HG03565 (cell line): ENCODE data around the gene CATSPERD.
"Not testable (repeated sequence)": the region's sequence is repeated elsewhere in the genome, so short reads cannot be mapped to it uniquely, and the experiment has no call there.

Experiments
- ATAC-seq: cut with Tn5 transposase; IDR thresholded peaks from one replicate; pipeline ENCODE4 v1.9.1; 2021; ENCODE audit warnings: mild to moderate bottlenecking, moderate library complexity; ENCODE audit not compliant: unreplicated experiment

CATSPERD gene

GRCh38 chr19:5727453-5728050 is 7.1 kb downstream of the CATSPERD start:
- no peak for ATAC-seq

GRCh38 chr19:5733172-5733571 is 12.7 kb downstream of the CATSPERD start:
- not testable (repeated sequence) for ATAC-seq

DNA sequence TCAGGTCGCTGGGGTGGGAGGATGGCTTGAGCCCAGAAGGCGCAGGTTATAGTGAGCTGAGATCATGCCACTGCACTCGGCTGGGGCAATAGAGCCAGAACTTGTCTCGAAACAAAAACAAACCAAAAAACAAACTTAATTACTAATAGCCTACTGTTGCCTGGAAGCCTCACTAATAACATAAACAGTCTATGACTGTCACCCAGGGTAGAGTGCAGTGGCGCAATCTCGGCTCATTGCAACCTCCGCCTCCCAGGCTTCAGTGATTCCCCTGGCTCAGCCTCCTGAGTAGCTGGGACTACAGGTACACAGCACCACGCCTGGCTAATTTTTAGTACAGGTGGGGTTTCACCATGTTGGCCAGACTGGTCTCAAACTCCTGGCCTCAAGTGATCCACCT is 18.0 kb downstream of the CATSPERD start:
- ATAC-seq: no peak

GRCh38 chr19:5742051-5742450 is 21.6 kb downstream of the CATSPERD start:
- ATAC-seq: no peak

DNA sequence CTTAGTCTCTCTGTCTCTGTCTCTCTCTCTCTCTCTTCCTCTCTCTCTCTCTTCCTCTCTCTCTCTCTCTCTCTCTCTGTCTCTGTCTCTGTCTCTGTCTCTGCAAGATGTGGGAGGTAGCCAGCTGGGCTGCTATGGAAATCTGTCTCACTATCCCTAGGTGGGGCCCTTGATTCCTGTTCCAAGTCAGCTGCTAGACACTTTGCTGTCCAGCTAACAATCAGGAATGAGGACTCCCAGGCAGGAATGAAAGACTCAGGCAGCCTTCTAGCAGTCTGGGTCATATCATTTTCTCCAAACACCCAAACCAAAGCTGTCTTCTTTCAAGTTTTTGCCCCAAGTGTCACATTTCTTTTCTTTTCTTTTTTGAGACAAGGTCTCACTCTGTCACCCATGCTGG is 23.2 kb downstream of the CATSPERD start:
- no peak for ATAC-seq

- not testable (repeated sequence) for ATAC-seq
Measured at GRCh38 chr19:5744999-5745398, 24.6 kb downstream of the CATSPERD start.

GRCh38 chr19:5748920-5749319 is 28.5 kb downstream of the CATSPERD start:
- ATAC-seq: not testable (repeated sequence)

DNA sequence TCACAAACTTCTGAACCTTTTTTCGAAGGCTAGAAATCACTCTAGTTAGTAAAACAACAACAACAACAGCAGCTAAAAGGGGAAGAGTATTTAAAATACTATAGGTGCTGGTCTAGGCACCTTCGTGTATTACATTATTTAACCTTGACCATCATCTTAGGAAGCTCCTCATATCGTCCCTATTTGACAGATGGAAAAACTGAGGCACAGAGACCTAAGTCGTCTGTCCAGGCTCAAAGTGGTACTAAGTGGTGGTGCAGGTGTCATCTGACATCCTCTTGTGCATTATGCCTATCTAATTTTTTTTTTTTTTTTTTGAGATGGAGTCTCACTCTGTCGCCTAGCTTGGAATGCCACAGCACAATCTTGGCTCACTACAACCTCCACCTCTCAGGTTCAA is 29.1 kb downstream of the CATSPERD start:
- no peak for ATAC-seq

DNA sequence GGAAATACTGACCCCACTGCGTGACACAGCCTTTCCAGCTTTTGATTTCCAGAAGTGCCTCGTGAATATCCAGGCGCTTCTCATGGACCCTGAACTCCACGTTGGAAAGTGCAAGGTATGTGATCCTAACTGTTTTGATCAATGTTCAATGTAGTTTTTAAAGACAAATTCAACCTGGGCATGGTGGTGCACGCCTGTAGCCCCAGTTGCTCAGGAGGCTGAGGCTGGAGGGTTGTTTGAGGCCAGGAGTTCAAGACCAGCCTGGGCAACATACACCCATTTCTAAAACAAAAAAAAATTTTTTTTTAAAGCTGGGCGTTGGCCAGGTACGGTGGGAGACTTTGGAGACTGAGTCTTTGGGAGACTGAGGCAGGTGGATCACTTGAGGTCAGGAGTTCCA is 31.3 kb downstream of the CATSPERD start:
- ATAC-seq: no peak

- no peak for ATAC-seq
Measured at GRCh38 chr19:5753743-5754142, 33.3 kb downstream of the CATSPERD start.

DNA sequence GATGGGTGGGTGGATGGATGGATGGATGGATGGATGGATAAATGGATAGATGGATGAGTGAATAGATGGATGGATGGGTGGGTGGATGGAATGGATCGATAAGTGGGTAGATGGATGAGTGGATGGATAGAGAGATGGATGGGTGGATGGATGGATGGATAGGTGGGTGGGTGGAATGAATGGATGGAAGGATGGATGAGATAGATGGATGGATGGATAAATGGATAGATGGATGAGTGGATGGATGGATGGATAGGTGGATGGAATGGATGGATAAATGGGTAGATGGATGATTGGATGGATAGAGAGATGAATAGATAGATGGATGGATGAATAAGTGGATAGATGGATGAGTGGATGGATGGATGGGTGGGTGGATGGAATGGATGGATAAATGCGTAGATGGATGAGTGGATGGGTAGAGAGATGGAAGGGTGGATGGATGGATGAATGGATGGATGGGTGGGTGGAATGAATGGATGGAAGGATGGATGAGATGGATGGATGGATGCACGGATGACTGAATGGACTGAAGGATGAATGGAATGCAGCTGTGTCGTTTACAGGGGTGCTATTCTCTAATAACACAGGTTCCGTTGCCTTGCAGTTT is 42.3 kb downstream of the CATSPERD start:
- no peak for ATAC-seq

DNA sequence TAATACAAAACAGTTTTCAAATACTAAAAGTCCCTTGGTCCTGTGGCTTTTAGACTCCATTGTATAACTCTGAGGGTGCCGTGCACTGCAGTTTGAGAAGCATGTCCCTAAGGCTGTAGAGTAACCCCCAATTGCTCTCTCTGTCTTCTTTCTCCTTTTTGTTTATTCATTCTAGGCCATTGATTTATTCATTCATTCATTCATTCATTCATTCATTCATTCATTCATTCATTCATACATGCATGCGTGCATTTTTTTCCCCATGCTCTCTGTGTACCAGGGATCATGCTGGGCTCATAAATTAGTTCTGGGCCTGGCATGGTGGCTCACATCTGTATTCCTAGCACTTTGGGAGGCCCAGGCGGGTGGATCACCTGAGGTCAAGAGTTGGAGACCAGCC is 44.8 kb downstream of the CATSPERD start:
- no peak for ATAC-seq

DNA sequence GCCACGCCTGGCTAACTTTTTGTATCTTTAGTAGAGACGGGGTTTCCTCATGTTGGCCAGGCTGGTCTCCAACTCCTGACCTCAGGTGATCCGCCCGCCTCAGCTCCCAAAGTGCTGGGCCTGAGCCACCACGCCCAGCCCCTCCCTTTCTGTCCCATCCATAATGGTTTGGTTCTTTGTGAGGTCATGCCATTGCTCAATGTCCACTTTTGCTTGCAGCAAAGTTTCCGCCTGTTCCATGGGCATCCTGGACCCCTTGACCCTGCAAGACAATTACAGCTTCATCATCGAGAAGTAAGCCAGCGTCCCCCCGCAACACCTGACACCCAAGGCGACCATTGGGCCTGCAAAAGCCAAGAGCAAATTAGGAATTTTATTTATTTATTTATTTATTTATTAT is 47.5 kb downstream of the CATSPERD start:
- ATAC-seq: no peak

DNA sequence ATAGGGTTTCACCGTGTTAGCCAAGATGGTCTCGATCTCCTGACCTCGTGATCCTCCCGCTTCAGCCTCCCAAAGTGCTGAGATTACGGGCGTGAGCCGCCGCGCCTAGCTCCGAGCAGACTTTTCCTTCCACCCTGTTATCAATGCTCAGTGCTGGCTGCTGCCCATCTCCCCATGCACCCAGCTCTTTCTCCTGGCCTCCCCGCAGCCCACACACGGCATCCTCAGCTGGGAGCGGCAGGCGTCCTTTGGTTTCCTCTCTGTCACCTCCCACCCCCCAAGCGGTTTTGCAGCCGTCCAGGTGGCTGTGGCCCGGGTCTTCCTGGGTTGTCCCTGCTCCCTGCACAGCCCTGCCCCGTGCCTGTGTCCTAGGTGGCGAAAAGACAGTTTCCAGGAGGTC is 52.0 kb downstream of the CATSPERD start:
- no peak for ATAC-seq

DNA sequence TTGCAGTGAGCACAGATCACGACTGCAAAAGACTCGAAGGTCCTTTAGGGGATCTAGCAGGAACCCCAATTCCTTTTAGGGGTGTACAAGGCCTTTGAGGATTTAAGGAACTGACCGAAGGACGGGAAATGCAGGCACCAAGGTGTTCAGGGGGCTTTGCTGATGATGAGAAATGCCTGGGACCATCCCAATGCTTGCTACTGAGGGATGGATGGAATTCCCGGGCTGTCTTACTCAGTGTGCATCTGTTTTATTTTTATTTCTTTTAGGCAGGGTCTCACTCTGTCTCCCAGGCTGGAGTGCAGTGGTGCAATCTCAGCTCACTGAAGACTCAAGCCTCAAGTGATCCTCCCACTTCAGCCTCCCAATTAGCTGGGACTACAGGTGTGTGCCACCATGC is 52.8 kb downstream of the CATSPERD start:
- ATAC-seq: no peak

GRCh38 chr19:5774921-5775320 is 54.5 kb downstream of the CATSPERD start:
- ATAC-seq: no peak

DNA sequence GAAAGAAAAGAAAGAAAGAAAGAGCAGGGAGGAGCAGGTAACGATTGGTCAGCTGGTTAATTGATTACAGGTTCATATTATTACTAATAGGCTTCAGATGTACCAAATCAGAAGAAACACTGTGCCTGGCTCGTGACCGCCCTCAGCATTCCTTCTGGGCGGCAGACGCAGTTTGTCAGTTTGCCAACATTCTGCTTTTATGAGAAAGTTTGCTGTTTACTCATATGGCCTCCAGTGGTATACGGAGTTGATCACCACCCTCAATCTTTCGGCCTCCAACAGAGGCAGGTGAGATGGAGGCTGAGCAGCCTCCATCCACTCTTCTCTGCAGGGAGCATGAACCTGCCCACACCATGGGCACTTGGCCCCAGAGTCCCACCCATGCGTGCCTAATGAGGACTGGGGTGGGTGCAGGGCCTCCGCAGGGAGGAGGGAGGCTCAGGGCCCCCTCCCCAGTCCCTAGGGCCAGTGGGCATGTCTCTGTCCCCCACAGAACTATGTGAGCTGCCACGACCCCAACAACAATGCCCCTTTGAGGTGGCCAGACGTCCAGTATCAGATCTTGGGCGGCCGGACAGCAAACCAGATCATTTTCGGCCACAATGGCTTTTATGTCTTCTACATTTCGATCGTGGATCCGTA is 55.4 kb downstream of the CATSPERD start:
- ATAC-seq: no peak

DNA sequence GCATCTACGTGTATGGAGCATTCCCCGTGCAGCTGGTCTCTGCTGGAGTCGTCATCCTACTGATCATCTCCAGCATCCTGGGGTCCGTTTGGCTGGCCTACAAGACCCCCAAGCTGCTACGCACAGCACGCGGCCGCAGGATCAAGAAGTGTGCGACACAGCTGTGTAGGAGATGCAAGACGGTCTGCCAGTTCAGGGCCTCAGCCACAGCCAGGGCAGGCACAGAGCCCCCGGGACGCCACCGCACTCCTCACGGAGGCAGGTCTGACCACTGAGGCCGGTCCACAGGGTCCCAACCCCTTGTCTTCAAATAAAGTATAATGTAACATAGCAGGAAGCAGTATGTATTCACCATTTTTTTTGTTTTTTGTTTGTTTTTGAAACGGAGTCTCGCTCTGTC is 58.0 kb downstream of the CATSPERD start:
- no peak for ATAC-seq

GRCh38 chr19:5780916-5781315 is 60.5 kb downstream of the CATSPERD start:
- ATAC-seq: not testable (repeated sequence)

GRCh38 chr19:5782322-5782721 is 61.9 kb downstream of the CATSPERD start:
- ATAC-seq: no peak

DNA sequence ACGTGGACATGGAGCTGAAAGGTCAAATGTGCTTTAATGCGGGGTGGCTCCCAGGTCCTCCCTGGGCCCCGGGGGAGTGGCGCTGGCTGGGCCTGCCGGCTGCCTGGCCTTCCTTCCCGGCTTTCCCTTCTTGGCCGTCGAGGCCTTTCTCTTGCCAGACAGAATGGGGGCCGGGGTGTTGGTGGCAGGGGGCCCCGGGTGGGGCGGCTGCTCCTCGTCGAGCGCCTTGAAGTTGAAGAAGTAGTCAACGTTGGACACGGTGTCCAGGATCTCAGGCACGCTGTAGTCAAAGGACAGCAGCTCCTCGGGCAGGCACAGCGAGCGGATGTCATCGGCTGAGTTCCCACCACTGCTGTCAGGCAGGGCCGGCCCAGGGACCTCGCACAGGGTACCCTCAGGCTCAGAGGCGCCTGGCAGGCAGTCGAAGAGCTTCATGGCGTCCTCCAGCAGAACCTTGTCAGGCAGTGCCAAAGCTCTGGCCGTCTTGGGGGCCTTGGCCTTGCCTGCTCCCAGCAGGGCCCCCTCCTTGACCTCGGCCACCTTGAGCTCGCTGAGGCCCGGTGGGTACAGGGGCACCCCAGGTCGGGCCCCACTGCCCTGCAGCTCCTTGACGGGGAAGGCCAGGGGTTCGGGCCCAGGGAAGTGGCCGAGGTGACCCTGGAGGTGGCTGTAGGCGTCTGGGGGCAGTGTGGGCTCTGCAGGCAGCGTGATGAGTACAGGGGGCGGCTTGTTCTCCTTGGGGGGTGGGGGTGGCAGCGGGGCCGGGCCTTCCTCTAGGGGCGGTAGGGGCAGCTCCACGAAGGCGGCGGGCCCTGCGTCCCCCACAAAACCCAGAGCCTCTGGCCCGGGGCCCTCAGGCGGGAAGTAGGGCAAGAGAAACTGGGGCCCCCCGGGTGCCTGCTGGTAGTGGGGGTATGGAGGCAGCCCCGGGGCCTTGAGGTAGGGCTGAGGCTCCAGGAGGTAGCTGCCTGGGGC is 62.8 kb downstream of the CATSPERD start:
- ATAC-seq: no peak
